HG02870 (cell line): ENCODE results near the gene OCA2.

Experiments used
- ATAC-seq: cut with Tn5 transposase; IDR thresholded peaks from one replicate; pipeline ENCODE4 v1.9.1; 2021; ENCODE audit warnings: mild to moderate bottlenecking, moderate library complexity; ENCODE audit not compliant: unreplicated experiment

Gene OCA2

GRCh38 chr15:28105793-28106192 is 6.7 kb upstream of the OCA2 start:
- no peak for ATAC-seq

- no peak for ATAC-seq
These were observed 6.2 kb upstream of the OCA2 start for GRCh38 chr15:28105224-28105791.

GRCh38 chr15:28104326-28104725 is 5.2 kb upstream of the OCA2 start:
- no peak for ATAC-seq

- no peak for ATAC-seq
These were observed 4.7 kb upstream of the OCA2 start for GRCh38 chr15:28103831-28104230.

GRCh38 chr15:28101983-28102441 is 2.9 kb upstream of the OCA2 start:
- ATAC-seq, result no peak

GRCh38 chr15:28101201-28101600 is 2.1 kb upstream of the OCA2 start:
- no peak for ATAC-seq

- ATAC-seq, result no peak
These were observed 1.5 kb upstream of the OCA2 start for GRCh38 chr15:28100516-28101195.

- no peak for ATAC-seq
These were observed 533 bp upstream of the OCA2 start for GRCh38 chr15:28099555-28100140.

- no peak for ATAC-seq
These were observed 752 bp downstream of the OCA2 start for GRCh38 chr15:28098360-28098765.

GRCh38 chr15:28097656-28098359 is 1.3 kb downstream of the OCA2 start:
- no peak for ATAC-seq

GRCh38 chr15:28096670-28097431 is 2.3 kb downstream of the OCA2 start:
- ATAC-seq, result no peak

GRCh38 chr15:28096411-28096669 is 2.8 kb downstream of the OCA2 start:
- ATAC-seq, result no peak

- no peak for ATAC-seq
These were observed 4.2 kb downstream of the OCA2 start for GRCh38 chr15:28094732-28095521.

GRCh38 chr15:28093752-28094535 is 5.2 kb downstream of the OCA2 start:
- no peak for ATAC-seq

GRCh38 chr15:28091313-28091712 is 7.8 kb downstream of the OCA2 start:
- no peak for ATAC-seq

- peak; percentile 100 for ATAC-seq
These were observed 12.9 kb downstream of the OCA2 start for GRCh38 chr15:28086175-28086703.

GRCh38 chr15:28085489-28086174 is 13.5 kb downstream of the OCA2 start:
- no peak for ATAC-seq

GRCh38 chr15:28084547-28084946 is 14.6 kb downstream of the OCA2 start:
- ATAC-seq, result no peak
